ENCODE data around the gene SLC6A17.

DNA sequence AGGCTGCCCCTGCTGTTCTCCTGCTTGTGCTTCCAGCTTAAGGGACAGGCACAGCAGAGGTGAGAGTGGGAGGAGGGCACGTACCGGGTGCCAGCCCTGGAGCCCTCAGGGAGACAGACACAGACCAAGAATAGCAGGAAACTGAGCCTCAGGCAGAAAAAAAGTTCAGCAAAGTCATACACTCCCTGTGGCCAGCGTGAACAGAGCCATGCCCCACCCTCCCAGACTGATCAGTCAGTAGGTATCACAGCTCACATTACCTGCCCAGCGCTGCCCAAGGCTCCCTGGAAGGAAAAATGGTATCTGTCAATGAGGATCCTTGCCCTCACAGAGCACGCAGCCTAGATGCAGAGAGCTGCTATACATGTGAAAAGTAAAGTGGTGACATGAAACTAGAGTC, 36.7 kb upstream of the SLC6A17 start:
- TF ChIP-seq, protein P1, sequence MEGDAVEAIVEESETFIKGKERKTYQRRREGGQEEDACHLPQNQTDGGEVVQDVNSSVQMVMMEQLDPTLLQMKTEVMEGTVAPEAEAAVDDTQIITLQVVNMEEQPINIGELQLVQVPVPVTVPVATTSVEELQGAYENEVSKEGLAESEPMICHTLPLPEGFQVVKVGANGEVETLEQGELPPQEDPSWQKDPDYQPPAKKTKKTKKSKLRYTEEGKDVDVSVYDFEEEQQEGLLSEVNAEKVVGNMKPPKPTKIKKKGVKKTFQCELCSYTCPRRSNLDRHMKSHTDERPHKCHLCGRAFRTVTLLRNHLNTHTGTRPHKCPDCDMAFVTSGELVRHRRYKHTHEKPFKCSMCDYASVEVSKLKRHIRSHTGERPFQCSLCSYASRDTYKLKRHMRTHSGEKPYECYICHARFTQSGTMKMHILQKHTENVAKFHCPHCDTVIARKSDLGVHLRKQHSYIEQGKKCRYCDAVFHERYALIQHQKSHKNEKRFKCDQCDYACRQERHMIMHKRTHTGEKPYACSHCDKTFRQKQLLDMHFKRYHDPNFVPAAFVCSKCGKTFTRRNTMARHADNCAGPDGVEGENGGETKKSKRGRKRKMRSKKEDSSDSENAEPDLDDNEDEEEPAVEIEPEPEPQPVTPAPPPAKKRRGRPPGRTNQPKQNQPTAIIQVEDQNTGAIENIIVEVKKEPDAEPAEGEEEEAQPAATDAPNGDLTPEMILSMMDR (IDR thresholded peaks at IDR 0.05 in 8 of 11, conservative IDR thresholded peaks at IDR 0.05 in 3 of 11), result no peak
- no peak for TF ChIP-seq POLR2A (IDR thresholded peaks at IDR 0.05)
